ENCODE results near the gene PTGR3.
A peak's percentile ranks its signal among the peaks of the same experiment; 100 is the strongest.

The PTGR3 gene

DNA sequence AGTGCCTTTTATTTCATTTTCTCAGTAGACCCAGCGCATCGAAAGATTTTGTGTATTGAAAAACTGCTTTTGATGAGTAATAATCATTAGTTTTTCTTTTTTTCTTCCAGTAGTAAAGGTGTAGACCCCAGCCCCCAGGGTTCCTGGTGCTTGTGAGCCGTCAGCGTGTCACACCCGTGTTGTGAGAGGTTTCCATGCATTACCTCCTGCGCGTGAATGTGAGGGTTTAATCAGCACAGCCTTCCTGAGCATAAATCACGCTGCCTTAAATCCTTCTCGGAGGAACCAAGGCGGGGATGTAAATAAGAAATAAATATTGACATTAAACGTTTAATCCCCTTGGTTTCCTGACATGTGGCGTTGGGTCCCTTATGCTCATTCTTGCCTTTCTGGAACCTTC is 26.0 kb upstream of the PTGR3 start:
- no peak for DNase-seq

- DNase-seq = no peak
Observed at GRCh38 chr18:75231053-75231406, 22.1 kb upstream of the PTGR3 start.

- DNase-seq = no peak
Observed at GRCh38 chr18:75230163-75231052, 21.5 kb upstream of the PTGR3 start.

- DNase-seq = no peak
Observed at GRCh38 chr18:75229437-75229836, 20.5 kb upstream of the PTGR3 start.

GRCh38 chr18:75228967-75229366 is 20.0 kb upstream of the PTGR3 start:
- DNase-seq = no peak

- no peak for DNase-seq
Observed at GRCh38 chr18:75227535-75228296, 18.8 kb upstream of the PTGR3 start.

DNA sequence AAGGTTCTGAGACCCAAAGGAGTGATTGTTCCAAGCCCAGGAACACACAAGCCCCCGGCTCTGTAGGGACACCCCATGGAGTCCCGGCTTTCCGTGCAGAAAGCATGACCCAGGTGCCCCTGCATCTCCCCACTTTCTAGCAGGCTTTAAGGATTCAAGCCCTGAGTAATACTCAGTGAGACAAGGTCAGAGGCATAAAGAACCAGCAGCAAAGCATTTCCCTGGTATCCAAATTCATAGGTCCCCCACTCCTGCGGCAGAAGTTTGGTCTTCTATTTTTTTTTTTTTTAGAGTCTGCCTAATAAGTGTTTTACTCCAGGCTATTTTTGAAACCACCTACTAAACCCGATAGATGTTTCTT is 18.0 kb upstream of the PTGR3 start:
- no peak for DNase-seq

DNA sequence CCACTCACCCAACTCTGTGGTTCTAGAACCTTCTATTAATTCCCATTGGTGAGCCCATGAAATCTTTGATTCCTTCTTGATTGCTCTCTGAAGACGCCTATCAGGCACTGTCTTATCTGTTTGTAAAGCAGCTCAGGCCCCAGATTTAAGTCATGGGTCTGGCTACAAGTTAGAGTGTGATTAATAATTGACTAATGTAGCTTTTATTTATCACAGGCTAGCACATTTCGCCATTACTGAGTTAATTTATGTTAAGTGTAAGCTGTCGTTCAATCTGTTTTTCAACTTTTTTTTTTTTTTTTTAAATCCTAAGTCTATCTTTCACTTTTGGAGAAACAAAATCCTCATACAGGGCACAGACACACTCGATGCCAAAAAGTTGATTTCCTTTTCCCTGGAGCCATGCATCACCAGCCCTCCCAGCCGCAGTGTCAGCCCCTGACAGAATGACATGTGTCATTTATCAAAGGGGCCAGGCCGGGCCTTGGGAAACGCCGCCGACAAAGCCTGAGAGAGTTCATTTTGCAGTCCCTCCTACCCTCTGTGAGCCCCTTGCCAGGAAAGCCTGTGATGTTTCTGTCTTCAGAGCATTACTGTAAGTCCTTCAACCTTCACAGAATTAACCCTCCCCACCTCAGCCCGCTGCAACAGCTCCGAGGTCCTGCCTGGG is 17.5 kb upstream of the PTGR3 start:
- DNase-seq = no peak

DNA sequence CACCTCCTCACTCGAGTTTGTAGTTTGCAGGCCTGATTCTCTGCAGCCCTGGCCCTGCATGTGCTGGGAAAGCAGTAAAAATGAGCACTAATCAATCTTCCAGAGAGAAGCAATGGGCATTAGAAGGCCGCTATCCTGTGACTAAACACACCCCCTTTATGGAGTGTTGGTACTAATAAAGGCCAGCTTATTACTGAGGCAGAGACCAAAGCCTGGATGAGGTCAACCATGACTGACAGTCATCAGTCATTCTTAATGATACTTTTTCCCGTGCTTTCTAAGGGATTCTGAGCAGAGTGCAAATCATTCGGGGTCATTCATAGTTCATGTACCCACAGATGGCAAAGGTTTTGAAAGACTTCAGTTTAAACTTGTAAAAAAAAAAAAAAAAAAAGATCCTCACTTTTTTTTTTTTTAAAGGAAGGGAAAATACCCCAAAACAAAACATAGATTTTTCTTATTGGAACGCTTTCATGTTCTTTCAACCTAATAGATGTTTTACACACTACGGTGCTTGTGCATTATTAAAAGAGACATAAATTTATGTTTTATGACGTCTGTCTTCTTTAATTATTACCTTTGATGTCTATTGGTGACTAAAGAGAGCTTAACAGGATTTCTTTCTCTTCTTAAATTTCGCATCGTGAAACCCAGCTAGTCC is 14.9 kb upstream of the PTGR3 start:
- no peak for DNase-seq

DNA sequence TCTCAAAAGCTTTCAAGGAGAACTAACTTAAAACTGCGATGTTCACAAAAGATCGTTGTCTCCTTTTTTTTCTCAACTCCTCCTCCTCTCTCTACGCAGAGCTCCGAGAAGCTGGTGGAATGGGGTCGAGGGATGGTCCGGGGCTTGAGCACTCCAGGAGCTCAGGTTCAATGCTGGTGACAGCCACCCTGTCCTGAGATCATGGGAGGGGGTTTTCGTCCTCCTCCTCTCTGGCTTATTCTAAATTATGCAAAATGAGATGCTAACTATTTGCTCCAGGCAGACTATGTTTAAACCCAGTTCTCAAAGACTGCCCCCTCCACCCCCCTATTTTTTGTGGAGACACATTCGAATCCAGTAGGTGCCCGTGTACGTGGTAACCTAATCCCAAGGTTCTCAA is 13.5 kb upstream of the PTGR3 start:
- no peak for DNase-seq

DNA sequence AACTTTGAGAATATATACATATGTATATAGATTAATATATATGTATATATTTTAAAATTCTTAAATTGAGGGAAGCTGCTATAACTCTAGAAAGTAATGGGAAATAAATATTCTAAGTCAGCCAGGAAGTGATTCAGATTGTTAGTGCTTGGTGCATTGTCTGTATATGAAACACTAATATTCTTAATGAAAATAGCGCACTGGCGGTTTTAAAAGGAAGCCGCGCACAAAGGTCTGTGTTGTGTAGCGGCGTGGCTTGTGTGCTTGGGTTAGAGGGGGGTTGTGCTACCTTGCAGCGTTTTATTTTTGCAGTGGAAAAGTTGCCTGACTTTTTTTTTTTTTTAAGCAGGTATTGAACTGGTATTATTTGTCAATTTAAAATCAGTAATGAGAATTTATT is 13.0 kb upstream of the PTGR3 start:
- no peak for DNase-seq

DNA sequence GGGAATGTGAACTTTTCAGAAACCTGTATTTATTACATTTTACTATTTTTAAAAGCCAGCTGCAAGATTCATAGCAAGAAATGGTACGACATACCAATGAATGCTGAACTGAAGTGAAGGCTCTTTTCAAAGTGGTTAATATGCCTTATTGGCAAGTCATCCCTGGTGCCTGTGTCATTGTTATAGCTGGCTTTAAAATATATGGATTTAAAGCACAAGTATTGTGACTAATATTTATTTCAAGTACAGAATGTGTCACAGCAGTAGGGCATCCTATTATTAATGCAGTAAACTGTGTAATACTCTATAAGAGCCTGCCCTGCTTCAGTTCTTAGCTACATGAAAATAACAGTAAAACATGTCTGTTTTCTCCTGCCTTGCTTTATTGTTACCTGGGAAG is 12.5 kb upstream of the PTGR3 start:
- no peak for DNase-seq

- no peak for DNase-seq
Observed at GRCh38 chr18:75220551-75221355, 11.8 kb upstream of the PTGR3 start.

- DNase-seq = no peak
Observed at GRCh38 chr18:75219745-75220375, 10.9 kb upstream of the PTGR3 start.

GRCh38 chr18:75218065-75218923 is 9.4 kb upstream of the PTGR3 start:
- no peak for DNase-seq

GRCh38 chr18:75216911-75217689 is 8.2 kb upstream of the PTGR3 start:
- no peak for DNase-seq

- DNase-seq = peak in 1 of 5 donors; percentile 43
Observed at GRCh38 chr18:75216212-75216910, 7.4 kb upstream of the PTGR3 start.

DNA sequence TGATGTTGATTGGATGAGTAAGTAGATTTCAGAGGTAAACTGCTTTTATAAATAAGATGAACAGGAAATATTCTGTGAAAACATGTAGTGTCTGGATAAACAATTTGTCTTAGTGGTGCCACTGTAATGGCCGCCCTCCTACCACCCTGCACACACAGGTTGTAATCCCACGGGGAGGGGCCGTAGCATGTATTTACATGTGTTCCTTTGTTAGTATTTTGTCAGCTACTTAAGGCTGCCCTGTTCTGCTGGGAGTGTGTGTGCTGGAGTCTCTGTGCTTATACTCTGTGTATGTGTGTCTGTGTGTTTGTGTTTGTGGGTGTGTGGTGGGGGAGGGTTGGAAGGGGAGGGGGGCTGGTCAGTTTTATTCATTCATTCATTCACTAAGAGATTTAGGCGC is 6.7 kb upstream of the PTGR3 start:
- no peak for DNase-seq

Measured in T-helper 1 cell (primary cell).